HEK293 (cell line): ENCODE measurements around the gene ANGPTL2.

Source experiments
- CTCF ChIA-PET: fragments of 350-600 bp; formaldehyde crosslinking; extraction: SDS; loops from one replicate; lab custom pipeline; 2021; ENCODE audit warnings: antibody characterized with exemption; lab: Yijun Ruan, JAX
- POLR2A ChIA-PET: fragments of 300-600 bp; formaldehyde crosslinking; extraction: SDS; loops from one replicate; lab custom pipeline; 2020; ENCODE audit warnings: antibody characterized with exemption, inconsistent platforms; lab: Yijun Ruan, JAX
- H3K27ac ChIP-seq: fragments of 200-500 bp; sonication (Bioruptor generic); 2 replicates; pipeline ENCODE4 v1.5.1; 2014; ENCODE audit warnings: low read depth, low read length, control low read depth, inconsistent platforms; ENCODE audit errors: extremely low read depth
- H3K36me3 ChIP-seq, 2 experiments: fragments of 200-500 bp in 1 of 2; sonication (Bioruptor generic) in 1 of 2; 1 replicate in 1 of 2; 2 replicates in 1 of 2; pipeline ENCODE4 v1.5.1; 2014 to 2017; ENCODE audit warnings: inconsistent platforms in 2 of 2, low read length in 2 of 2; ENCODE audit not compliant: control insufficient read depth in 2 of 2, insufficient read depth in 1 of 2
- H3K4me1 ChIP-seq: fragments of 200-500 bp; sonication (Bioruptor generic); 2 replicates; pipeline ENCODE4 v1.5.1; 2014; ENCODE audit warnings: mild to moderate bottlenecking, low read length, inconsistent platforms; ENCODE audit not compliant: control insufficient read depth, insufficient read depth
- H3K4me3 ChIP-seq: 2 replicates; pipeline ENCODE4 v1.5.1; 2011; ENCODE audit warnings: low read depth, mild to moderate bottlenecking, control low read depth, low read length, moderate library complexity
- H3K9me3 ChIP-seq: fragments of 200-500 bp; sonication (Bioruptor generic); 2 replicates; pipeline ENCODE4 v1.5.1; 2014; ENCODE audit warnings: low read depth, low read length, inconsistent platforms; ENCODE audit not compliant: control insufficient read depth, insufficient read depth
- BCL6B ChIP-seq: fragments of 450-650 bp; formaldehyde crosslinking; IDR thresholded peaks from 2 replicates; pipeline ENCODE4 v1.5.1; 2017; ENCODE audit warnings: missing biosample characterization, missing genetic modification characterization
- GLIS1 ChIP-seq: fragments of 450-650 bp; formaldehyde crosslinking; IDR thresholded peaks from 2 replicates; pipeline ENCODE4 v1.5.1; 2016; ENCODE audit warnings: missing biosample characterization, missing genetic modification characterization
- KLF1 ChIP-seq: fragments of 450-650 bp; formaldehyde crosslinking; IDR thresholded peaks from 2 replicates; pipeline ENCODE4 v1.5.1; 2016; ENCODE audit warnings: missing biosample characterization, missing genetic modification characterization
- KLF17 ChIP-seq: fragments of 450-650 bp; formaldehyde crosslinking; IDR thresholded peaks from 2 replicates; pipeline ENCODE4 v1.5.1; 2016; ENCODE audit warnings: missing biosample characterization, missing genetic modification characterization
- KLF9 ChIP-seq: fragments of 450-650 bp; formaldehyde crosslinking; IDR thresholded peaks from 2 replicates; pipeline ENCODE4 v1.5.1; 2016; ENCODE audit warnings: missing biosample characterization, missing genetic modification characterization, low read depth
- SCRT1 ChIP-seq: fragments of 450-650 bp; formaldehyde crosslinking; IDR thresholded peaks from 2 replicates; pipeline ENCODE4 v1.5.1; 2016; ENCODE audit warnings: missing biosample characterization, missing genetic modification characterization, borderline replicate concordance
- ZBTB20 ChIP-seq: fragments of 450-650 bp; formaldehyde crosslinking; IDR thresholded peaks from 2 replicates; pipeline ENCODE4 v1.5.1; 2016; ENCODE audit warnings: missing biosample characterization, missing genetic modification characterization
- ZBTB48 ChIP-seq: fragments of 450-650 bp; formaldehyde crosslinking; IDR thresholded peaks from 2 replicates; pipeline ENCODE4 v1.5.1; 2016; ENCODE audit warnings: missing biosample characterization, missing genetic modification characterization
- ZNF10 ChIP-seq: fragments of 450-650 bp; formaldehyde crosslinking; IDR thresholded peaks from 2 replicates; pipeline ENCODE4 v1.5.1; 2017; ENCODE audit warnings: missing biosample characterization, missing genetic modification characterization
- ZNF112 ChIP-seq: fragments of 450-650 bp; formaldehyde crosslinking; IDR thresholded peaks from 2 replicates; pipeline ENCODE4 v1.5.0; 2017; ENCODE audit warnings: missing biosample characterization, missing genetic modification characterization
- ZNF223 ChIP-seq: fragments of 450-650 bp; formaldehyde crosslinking; IDR thresholded peaks from 2 replicates; pipeline ENCODE4 v1.5.1; 2016; ENCODE audit warnings: missing biosample characterization, missing genetic modification characterization
- ZNF26 ChIP-seq: fragments of 450-650 bp; formaldehyde crosslinking; IDR thresholded peaks from 2 replicates; pipeline ENCODE4 v1.5.1; 2016; ENCODE audit warnings: missing biosample characterization, missing genetic modification characterization
- ZNF416 ChIP-seq: fragments of 450-650 bp; formaldehyde crosslinking; IDR thresholded peaks from 2 replicates; pipeline ENCODE4 v1.5.1; 2016; ENCODE audit warnings: missing biosample characterization, missing genetic modification characterization
- ZNF48 ChIP-seq: fragments of 450-650 bp; formaldehyde crosslinking; IDR thresholded peaks from 2 replicates; pipeline ENCODE4 v1.5.1; 2016; ENCODE audit warnings: missing biosample characterization, missing genetic modification characterization
- ZNF501 ChIP-seq: fragments of 450-650 bp; formaldehyde crosslinking; IDR thresholded peaks from 2 replicates; pipeline ENCODE4 v1.5.1; 2016; ENCODE audit warnings: missing biosample characterization, missing genetic modification characterization
- ZNF548 ChIP-seq: fragments of 450-650 bp; formaldehyde crosslinking; IDR thresholded peaks from 2 replicates; pipeline ENCODE4 v1.5.1; 2016; ENCODE audit warnings: missing biosample characterization, missing genetic modification characterization
- ZNF791 ChIP-seq: fragments of 450-650 bp; formaldehyde crosslinking; IDR thresholded peaks from 2 replicates; pipeline ENCODE4 v1.5.1; 2016; ENCODE audit warnings: missing biosample characterization, missing genetic modification characterization
- ZNF837 ChIP-seq: fragments of 450-650 bp; formaldehyde crosslinking; IDR thresholded peaks from 2 replicates; pipeline ENCODE4 v1.5.1; 2016; ENCODE audit warnings: missing biosample characterization, missing genetic modification characterization
- ZSCAN16 ChIP-seq: fragments of 450-650 bp; formaldehyde crosslinking; IDR thresholded peaks from 2 replicates; pipeline ENCODE4 v1.5.1; 2016; ENCODE audit warnings: missing biosample characterization, missing genetic modification characterization
- TF ChIP-seq, protein P1 (sequence below): fragments of 450-650 bp; formaldehyde crosslinking; IDR thresholded peaks from 2 replicates; pipeline ENCODE4 v1.5.1; 2016; ENCODE audit warnings: missing biosample characterization, missing genetic modification characterization
- TF ChIP-seq, protein P2 (sequence below): fragments of 450-650 bp; formaldehyde crosslinking; IDR thresholded peaks from 2 replicates; pipeline ENCODE4 v1.5.1; 2016; ENCODE audit warnings: missing biosample characterization, missing genetic modification characterization
- TF ChIP-seq, protein P3 (sequence below): fragments of 450-650 bp; formaldehyde crosslinking; IDR thresholded peaks from 2 replicates; pipeline ENCODE4 v1.5.1; 2016; ENCODE audit warnings: missing biosample characterization, missing genetic modification characterization
- TF ChIP-seq, protein P4 (sequence below): fragments of 450-650 bp; formaldehyde crosslinking; IDR thresholded peaks from 2 replicates; pipeline ENCODE4 v1.5.1; 2016; ENCODE audit warnings: missing biosample characterization, missing genetic modification characterization, low read depth

Gene ANGPTL2

GRCh38 chr9:127138444-127138843, 16.0 kb upstream of the ANGPTL2 start:
- no peak overlapping the region for H3K27ac ChIP-seq
- no peak overlapping the region for H3K4me3 ChIP-seq
- CTCF ChIA-PET = interaction anchor here (0.9 to 1.7 kb wide), 2 partner anchors 15 to 198 kb away, joined by 3 read pairs; no protein-coding TSS in a partner anchor
- POLR2A ChIA-PET = no interaction called here
- no peaks in the 10 kb centered on the region for H3K4me1 ChIP-seq
- no peaks in the 10 kb centered on the region for H3K36me3 ChIP-seq
- H3K9me3 ChIP-seq = no peaks in the 10 kb centered on the region
- TF ChIP-seq ZNF223 = no peak
- TF ChIP-seq, protein P1, sequence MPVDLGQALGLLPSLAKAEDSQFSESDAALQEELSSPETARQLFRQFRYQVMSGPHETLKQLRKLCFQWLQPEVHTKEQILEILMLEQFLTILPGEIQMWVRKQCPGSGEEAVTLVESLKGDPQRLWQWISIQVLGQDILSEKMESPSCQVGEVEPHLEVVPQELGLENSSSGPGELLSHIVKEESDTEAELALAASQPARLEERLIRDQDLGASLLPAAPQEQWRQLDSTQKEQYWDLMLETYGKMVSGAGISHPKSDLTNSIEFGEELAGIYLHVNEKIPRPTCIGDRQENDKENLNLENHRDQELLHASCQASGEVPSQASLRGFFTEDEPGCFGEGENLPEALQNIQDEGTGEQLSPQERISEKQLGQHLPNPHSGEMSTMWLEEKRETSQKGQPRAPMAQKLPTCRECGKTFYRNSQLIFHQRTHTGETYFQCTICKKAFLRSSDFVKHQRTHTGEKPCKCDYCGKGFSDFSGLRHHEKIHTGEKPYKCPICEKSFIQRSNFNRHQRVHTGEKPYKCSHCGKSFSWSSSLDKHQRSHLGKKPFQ (tag by site-specific recombination) = no peak
- no peak for TF ChIP-seq KLF17 (tag by site-specific recombination)
- no peak for TF ChIP-seq BCL6B (tag by site-specific recombination)
- no peak for TF ChIP-seq KLF9 (tag by site-specific recombination)
- TF ChIP-seq KLF1 (tag by site-specific recombination) = no peak
- TF ChIP-seq, protein P2, sequence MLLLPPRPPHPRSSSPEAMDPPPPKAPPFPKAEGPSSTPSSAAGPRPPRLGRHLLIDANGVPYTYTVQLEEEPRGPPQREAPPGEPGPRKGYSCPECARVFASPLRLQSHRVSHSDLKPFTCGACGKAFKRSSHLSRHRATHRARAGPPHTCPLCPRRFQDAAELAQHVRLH (tag by site-specific recombination) = no peak
- no peak for TF ChIP-seq ZNF26 (tag by site-specific recombination)

DNA sequence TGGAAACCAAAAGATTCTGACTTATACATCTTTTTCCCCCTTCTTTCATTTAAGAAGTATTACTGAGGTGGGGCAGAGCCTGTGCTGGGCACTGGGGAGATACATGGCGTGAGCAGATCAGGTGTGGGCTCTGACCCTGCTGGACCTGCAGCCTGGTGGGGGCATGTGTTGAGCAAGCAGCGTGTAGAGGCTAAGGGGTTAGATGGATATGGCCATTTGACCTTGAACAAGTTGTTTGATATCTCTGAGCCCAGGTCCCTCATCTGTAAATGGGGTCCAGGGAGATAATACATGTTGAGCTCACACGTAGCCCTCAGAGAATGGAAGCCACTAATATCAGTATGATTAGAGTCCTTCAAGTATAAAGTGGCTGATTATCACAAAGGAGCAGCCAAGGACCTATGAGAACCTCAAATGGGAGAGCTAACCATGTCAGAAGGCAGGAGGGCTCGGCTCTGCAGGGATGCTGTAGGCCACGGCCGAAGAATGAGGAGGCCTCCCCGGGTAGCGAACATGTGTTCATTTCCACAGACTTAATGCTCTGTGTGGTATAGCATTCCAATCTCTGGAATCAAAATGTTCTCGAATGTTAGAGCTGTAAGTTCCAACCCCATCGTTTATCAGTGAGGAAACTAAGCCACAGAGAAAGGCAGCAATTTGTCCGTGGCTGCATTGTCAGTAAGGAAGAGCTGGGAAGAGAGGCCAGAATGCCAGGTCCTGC, 15.4 kb upstream of the ANGPTL2 start:
- CTCF ChIA-PET = interaction anchor here (1.7 kb wide), 1 partner anchor 14 kb away, joined by 3 read pairs; no protein-coding TSS in a partner anchor

More for the DNA sequence above, 15.4 kb upstream of the ANGPTL2 start:
- Histone ChIP-seq H3K36me3 (no peaks in the 10 kb centered on the region), H3K4me3 (no peak overlapping the region), H3K9me3 (no peaks in the 10 kb centered on the region), H3K27ac (no peak overlapping the region), H3K4me1 (no peaks in the 10 kb centered on the region)
- TF ChIP-seq ZNF791 (tag by site-specific recombination) (no peak), ZNF112 (tag by site-specific recombination) (no peak), ZNF48 (tag by site-specific recombination) (no peak), ZBTB48 (tag by site-specific recombination) (no peak), ZNF837 (no peak), ZNF416 (tag by site-specific recombination) (no peak), ZSCAN16 (tag by site-specific recombination) (no peak), ZNF548 (no peak), ZNF10 (tag by site-specific recombination) (no peak), ZBTB20 (no peak), ZNF501 (no peak), SCRT1 (tag by site-specific recombination) (no peak), GLIS1 (tag by site-specific recombination) (no peak)
- TF ChIP-seq, protein P3, sequence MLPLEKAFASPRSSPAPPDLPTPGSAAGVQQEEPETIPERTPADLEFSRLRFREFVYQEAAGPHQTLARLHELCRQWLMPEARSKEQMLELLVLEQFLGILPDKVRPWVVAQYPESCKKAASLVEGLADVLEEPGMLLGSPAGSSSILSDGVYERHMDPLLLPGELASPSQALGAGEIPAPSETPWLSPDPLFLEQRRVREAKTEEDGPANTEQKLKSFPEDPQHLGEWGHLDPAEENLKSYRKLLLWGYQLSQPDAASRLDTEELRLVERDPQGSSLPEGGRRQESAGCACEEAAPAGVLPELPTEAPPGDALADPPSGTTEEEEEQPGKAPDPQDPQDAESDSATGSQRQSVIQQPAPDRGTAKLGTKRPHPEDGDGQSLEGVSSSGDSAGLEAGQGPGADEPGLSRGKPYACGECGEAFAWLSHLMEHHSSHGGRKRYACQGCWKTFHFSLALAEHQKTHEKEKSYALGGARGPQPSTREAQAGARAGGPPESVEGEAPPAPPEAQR (tag by site-specific recombination) = no peak
- TF ChIP-seq, protein P4, sequence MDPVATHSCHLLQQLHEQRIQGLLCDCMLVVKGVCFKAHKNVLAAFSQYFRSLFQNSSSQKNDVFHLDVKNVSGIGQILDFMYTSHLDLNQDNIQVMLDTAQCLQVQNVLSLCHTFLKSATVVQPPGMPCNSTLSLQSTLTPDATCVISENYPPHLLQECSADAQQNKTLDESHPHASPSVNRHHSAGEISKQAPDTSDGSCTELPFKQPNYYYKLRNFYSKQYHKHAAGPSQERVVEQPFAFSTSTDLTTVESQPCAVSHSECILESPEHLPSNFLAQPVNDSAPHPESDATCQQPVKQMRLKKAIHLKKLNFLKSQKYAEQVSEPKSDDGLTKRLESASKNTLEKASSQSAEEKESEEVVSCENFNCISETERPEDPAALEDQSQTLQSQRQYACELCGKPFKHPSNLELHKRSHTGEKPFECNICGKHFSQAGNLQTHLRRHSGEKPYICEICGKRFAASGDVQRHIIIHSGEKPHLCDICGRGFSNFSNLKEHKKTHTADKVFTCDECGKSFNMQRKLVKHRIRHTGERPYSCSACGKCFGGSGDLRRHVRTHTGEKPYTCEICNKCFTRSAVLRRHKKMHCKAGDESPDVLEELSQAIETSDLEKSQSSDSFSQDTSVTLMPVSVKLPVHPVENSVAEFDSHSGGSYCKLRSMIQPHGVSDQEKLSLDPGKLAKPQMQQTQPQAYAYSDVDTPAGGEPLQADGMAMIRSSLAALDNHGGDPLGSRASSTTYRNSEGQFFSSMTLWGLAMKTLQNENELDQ = no peak
- POLR2A ChIA-PET = no interaction called here
